SK-N-SH treated with all-trans-retinoic acid at 6 μM for 48 hours (cell line): ENCODE measurements around the gene LYRM4.

Experiments used
- ATAC-seq: fragments of 200-7000 bp; cut with Tn5 transposase; 3 replicates; pipeline ENCODE4 v1.9.1; 2020; ENCODE audit warnings: mild to moderate bottlenecking, moderate library complexity
- ARNTL ChIP-seq: fragments of 450-650 bp; formaldehyde crosslinking; IDR thresholded peaks from 2 replicates; pipeline ENCODE4 v1.5.0; 2020; ENCODE audit warnings: low read depth, mild to moderate bottlenecking, moderate library complexity, borderline replicate concordance
- BACH2 ChIP-seq: fragments of 250-450 bp; sonication (Bioruptor Pico); IDR thresholded peaks from 2 replicates; pipeline ENCODE4 v1.9.0; 2021; ENCODE audit warnings: mild to moderate bottlenecking, borderline replicate concordance
- CREB5 ChIP-seq: fragments of 250-450 bp; sonication (Bioruptor Pico); IDR thresholded peaks from 2 replicates; pipeline ENCODE4 v1.5.1; 2020; ENCODE audit warnings: low read depth, mild to moderate bottlenecking, moderate library complexity
- CSDC2 ChIP-seq: fragments of 250-450 bp; sonication (Bioruptor Pico); IDR thresholded peaks from 2 replicates; pipeline ENCODE4 v1.5.0; 2020; ENCODE audit warnings: mild to moderate bottlenecking, moderate library complexity
- CSRNP3 ChIP-seq: fragments of 250-450 bp; sonication (Bioruptor Pico); IDR thresholded peaks from 2 replicates; pipeline ENCODE4 v1.5.1; 2021; ENCODE audit warnings: mild to moderate bottlenecking, moderate library complexity
- GLIS3 ChIP-seq: fragments of 250-450 bp; sonication (Bioruptor Pico); IDR thresholded peaks from 2 replicates; pipeline ENCODE4 v1.5.0; 2020; ENCODE audit warnings: mild to moderate bottlenecking, moderate library complexity
- ISL1 ChIP-seq: fragments of 250-450 bp; sonication (Bioruptor Pico); IDR thresholded peaks from 2 replicates; pipeline ENCODE4 v2.1.2; 2022; ENCODE audit warnings: mild to moderate bottlenecking, moderate library complexity
- OSR1 ChIP-seq: fragments of 250-450 bp; sonication (Bioruptor Pico); IDR thresholded peaks from 2 replicates; pipeline ENCODE4 v1.8.0; 2022; ENCODE audit warnings: moderate library complexity, mild to moderate bottlenecking, inconsistent platforms
- PATZ1 ChIP-seq: fragments of 250-450 bp; sonication (Bioruptor Pico); IDR thresholded peaks from 2 replicates; pipeline ENCODE4 v1.8.0; 2020; ENCODE audit warnings: mild to moderate bottlenecking, moderate library complexity, borderline replicate concordance
- POU6F1 ChIP-seq: fragments of 250-450 bp; sonication (Bioruptor Pico); IDR thresholded peaks from 2 replicates; pipeline ENCODE4 v1.8.0; 2021; ENCODE audit warnings: low read depth, mild to moderate bottlenecking, moderate library complexity, borderline replicate concordance
- PPARA ChIP-seq: fragments of 250-450 bp; sonication (Bioruptor Pico); IDR thresholded peaks from 2 replicates; pipeline ENCODE4 v1.5.0; 2020; ENCODE audit warnings: mild to moderate bottlenecking, borderline replicate concordance
- SNAI2 ChIP-seq: fragments of 250-450 bp; sonication (Bioruptor Pico); IDR thresholded peaks from 2 replicates; pipeline ENCODE4 v1.5.0; 2020; ENCODE audit warnings: mild to moderate bottlenecking, moderate library complexity
- TCF4 ChIP-seq: fragments of 250-450 bp; sonication (Bioruptor Pico); IDR thresholded peaks from 2 replicates; pipeline ENCODE4 v1.8.0; 2021; ENCODE audit warnings: mild to moderate bottlenecking, moderate library complexity, borderline replicate concordance
- TSHZ2 ChIP-seq: fragments of 250-450 bp; sonication (Bioruptor Pico); IDR thresholded peaks from 2 replicates; pipeline ENCODE4 v1.5.0; 2020; ENCODE audit warnings: mild to moderate bottlenecking, moderate library complexity
- ZC3H10 ChIP-seq: fragments of 250-450 bp; sonication (Bioruptor Pico); IDR thresholded peaks from 2 replicates; pipeline ENCODE4 v1.5.1; 2021; ENCODE audit warnings: mild to moderate bottlenecking, moderate library complexity
- ZFP30 ChIP-seq: fragments of 450-650 bp; formaldehyde crosslinking; IDR thresholded peaks from 2 replicates; pipeline ENCODE4 v1.5.0; 2022; ENCODE audit warnings: mild to moderate bottlenecking, moderate library complexity
- ZNF565 ChIP-seq: fragments of 450-650 bp; formaldehyde crosslinking; conservative IDR thresholded peaks from 2 replicates; pipeline ENCODE4 v1.5.0; 2020; ENCODE audit warnings: low read depth, mild to moderate bottlenecking, moderate library complexity
- ZNF70 ChIP-seq: fragments of 450-650 bp; formaldehyde crosslinking; IDR thresholded peaks from 2 replicates; pipeline ENCODE4 v1.5.0; 2020; ENCODE audit warnings: mild to moderate bottlenecking, moderate library complexity
- ZNF8 ChIP-seq: fragments of 450-650 bp; formaldehyde crosslinking; IDR thresholded peaks from 2 replicates; pipeline ENCODE4 v1.5.0; 2020; ENCODE audit warnings: mild to moderate bottlenecking, moderate library complexity

The LYRM4 gene

GRCh38 chr6:5250451-5250850 lies 10.3 kb downstream of the LYRM4 start:
- TF ChIP-seq ISL1 (CRISPR knock-in tag), result no peak
- no peak for TF ChIP-seq OSR1 (CRISPR knock-in tag)

GRCh38 chr6:5249451-5250122 lies 11.2 kb downstream of the LYRM4 start:
- TF ChIP-seq ZNF8 (CRISPR knock-in tag) (no peak), PPARA (no peak), OSR1 (CRISPR knock-in tag) (no peak), PATZ1 (CRISPR knock-in tag) (no peak), ZNF70 (CRISPR knock-in tag) (no peak), ZFP30 (no peak), CREB5 (CRISPR knock-in tag) (no peak), ARNTL (CRISPR knock-in tag) (no peak), TCF4 (CRISPR knock-in tag) (no peak), GLIS3 (no peak), POU6F1 (CRISPR knock-in tag) (no peak), CSDC2 (no peak), CSRNP3 (CRISPR knock-in tag) (no peak)
- ATAC-seq, result peak; percentile 82

More at GRCh38 chr6:5250451-5250850, 10.3 kb downstream of the LYRM4 start:
- ATAC-seq, result no peak

- ATAC-seq, result no peak
- TF ChIP-seq ARNTL (CRISPR knock-in tag) (no peak), TSHZ2 (no peak), BACH2 (CRISPR knock-in tag) (no peak), CSDC2 (no peak), ZC3H10 (CRISPR knock-in tag) (no peak), ISL1 (CRISPR knock-in tag) (no peak), ZNF70 (CRISPR knock-in tag) (no peak), ZNF565 (CRISPR knock-in tag) (no peak), TCF4 (CRISPR knock-in tag) (no peak), SNAI2 (no peak), CREB5 (CRISPR knock-in tag) (no peak)
These were observed 12.2 kb downstream of the LYRM4 start for GRCh38 chr6:5248302-5249098.
